Endothelial cell of umbilical vein (primary cell): ENCODE measurements around the gene GABRR2.

Experiments used
- CTCF ChIP-seq, 2 donors: IDR thresholded peaks; 1 replicate in 1 of 2; 2 replicates in 1 of 2; pipeline ENCODE4 v1.5.1; 2011; ENCODE audit warnings: low read length in 2 of 2, mild to moderate bottlenecking in 2 of 2, moderate library complexity in 2 of 2, control low read depth in 1 of 2, inconsistent platforms in 1 of 2, low read depth in 1 of 2; ENCODE audit not compliant: insufficient read depth in 1 of 2; ENCODE audit errors: extremely low read depth in 1 of 2
- EZH2 ChIP-seq: IDR thresholded peaks from 2 replicates; pipeline ENCODE4 v1.6.1; 2012; ENCODE audit warnings: borderline replicate concordance, low read depth, mild to moderate bottlenecking, moderate library complexity, low read length, inconsistent platforms; ENCODE audit not compliant: severe bottlenecking
- GATA2 ChIP-seq: IDR thresholded peaks from 2 replicates; pipeline ENCODE4 v1.7.0; 2011; ENCODE audit warnings: low read depth, mild to moderate bottlenecking, moderate library complexity, mixed read lengths, low read length; ENCODE audit not compliant: insufficient read length, insufficient read depth
- JUN ChIP-seq: IDR thresholded peaks from 2 replicates; pipeline ENCODE4 v1.6.1; 2011; ENCODE audit warnings: borderline replicate concordance, low read depth; ENCODE audit not compliant: insufficient read length, insufficient read depth
- MAX ChIP-seq: IDR thresholded peaks from 2 replicates; pipeline ENCODE4 v1.6.1; 2011; ENCODE audit not compliant: insufficient read depth, insufficient read length
- MYC ChIP-seq: IDR thresholded peaks from one replicate; pipeline ENCODE4 v1.6.1; 2011; ENCODE audit warnings: mild to moderate bottlenecking, low read depth, low read length
- POLR2A ChIP-seq: IDR thresholded peaks from 2 replicates; pipeline ENCODE4 v1.6.1; 2012; ENCODE audit warnings: low read depth, mild to moderate bottlenecking, control low read depth, low read length
- POLR2AphosphoS5 ChIP-seq: IDR thresholded peaks from 2 replicates; pipeline ENCODE4 v1.6.1; 2012; ENCODE audit warnings: low read depth, mild to moderate bottlenecking, control low read depth, low read length, moderate library complexity; ENCODE audit not compliant: insufficient read depth

GRCh38 chr6:89209457-89209856 is 105.6 kb downstream of the GABRR2 start:
- TF ChIP-seq CTCF (IDR thresholded peaks at IDR 0.05; ENCODE audit: extremely low read depth in 1 of 2, insufficient read depth in 1 of 2, low read depth in 1 of 2, low read length in 2 of 2) (no peak), POLR2AphosphoS5 (no peak), MAX (no peak), POLR2A (no peak), EZH2 (no peak), MYC (no peak), GATA2 (no peak), JUN (no peak)
